Measurements from ENCODE around the gene IDH2. TPM values are rescaled to one million over a fixed set of nuclear protein-coding genes. Genes with fewer than 3 reads are reported as not detected.
"Not testable (repeated sequence)": the region's sequence is repeated elsewhere in the genome, so short reads cannot be mapped to it uniquely, and the experiment has no call there.

The IDH2 gene
- total and polyA plus RNA-seq, 2 of the 13 experiments (the other 11 are each of a cell fraction or from before 2014, with no cell fraction given): 121 to 145 TPM

- peaks cover 30% of the 10 kb centered on the region for H3K4me1 ChIP-seq (ENCODE audit: insufficient read depth, low read length)
- H2AFZ ChIP-seq (ENCODE audit: low read length); FAIRE-seq; in situ Hi-C loops (cut with HindIII; ENCODE audit: extremely low pct_ligation_motif_present, low pct_unique_long_range_greater_than_20kb); H3K4me3 ChIP-seq (replicated peaks in 1 of 3; ENCODE audit: insufficient read depth in 1 of 3, low read depth in 2 of 3, low read length in 3 of 3); BruUV-seq (replicated peaks); H3K9ac ChIP-seq (ENCODE audit: insufficient read depth, low read depth, low read length); CTCF ChIA-PET (ENCODE audit: low intra/inter-chr PET ratio, low total read pairs); H3K4me2 ChIP-seq (ENCODE audit: low read depth, low read length); H3K36me3 ChIP-seq (replicated peaks in 1 of 2; ENCODE audit: control insufficient read depth in 1 of 2, insufficient read depth in 2 of 2, low read length in 2 of 2); H3K79me2 ChIP-seq (ENCODE audit: insufficient read depth, low read length); H3K27me3 ChIP-seq (ENCODE audit: control insufficient read depth in 1 of 2, insufficient read depth in 2 of 2, low read length in 2 of 2); H4K20me1 ChIP-seq (ENCODE audit: insufficient read depth, low read length); intact Hi-C loops (cut with micrococcal nuclease; ENCODE audit: unreplicated experiment); POLR2A ChIA-PET; DNase-seq (ENCODE audit: low spot score); H3K27ac ChIP-seq (ENCODE audit: extremely low read length, insufficient read depth, low read length); ATAC-seq; H3K9me3 ChIP-seq (ENCODE audit: low read length): not testable (repeated sequence)
- TF ChIP-seq ZNF460 (CRISPR knock-in tag; IDR thresholded peaks at IDR 0.05; ENCODE audit: borderline replicate concordance) (peak; percentile 60; the same call in 1 of the 2 replicates), ZNF362 (CRISPR knock-in tag; IDR thresholded peaks at IDR 0.05; ENCODE audit: borderline replicate concordance) (peak; percentile 31; the same call in 1 of the 2 replicates)
- 40% methylated on average over 3 of the region's 3 CpGs for whole genome bisulfite sequencing (ENCODE audit: low lambda C conversion rate)
Measured at GRCh38 chr15:90109163-90109751, 7.0 kb upstream of the IDH2 start.

- WGBS (ENCODE audit: low lambda C conversion rate): 83% methylated on average over 5 of the region's 5 CpGs
- H3K4me3 ChIP-seq (replicated peaks in 1 of 3; ENCODE audit: insufficient read depth in 1 of 3, low read depth in 2 of 3, low read length in 3 of 3); H3K79me2 ChIP-seq (ENCODE audit: insufficient read depth, low read length); DNase-seq (ENCODE audit: low spot score); H4K20me1 ChIP-seq (ENCODE audit: insufficient read depth, low read length); H3K27ac ChIP-seq (ENCODE audit: extremely low read length, insufficient read depth, low read length); ATAC-seq; H3K4me2 ChIP-seq (ENCODE audit: low read depth, low read length); BruUV-seq (replicated peaks); H3K9me3 ChIP-seq (ENCODE audit: low read length); H3K9ac ChIP-seq (ENCODE audit: insufficient read depth, low read depth, low read length); H3K36me3 ChIP-seq (replicated peaks in 1 of 2; ENCODE audit: control insufficient read depth in 1 of 2, insufficient read depth in 2 of 2, low read length in 2 of 2); in situ Hi-C loops (cut with HindIII; ENCODE audit: extremely low pct_ligation_motif_present, low pct_unique_long_range_greater_than_20kb); H3K27me3 ChIP-seq (ENCODE audit: control insufficient read depth in 1 of 2, insufficient read depth in 2 of 2, low read length in 2 of 2); H2AFZ ChIP-seq (ENCODE audit: low read length); CTCF ChIA-PET (ENCODE audit: low intra/inter-chr PET ratio, low total read pairs); POLR2A ChIA-PET; intact Hi-C loops (cut with micrococcal nuclease; ENCODE audit: unreplicated experiment); FAIRE-seq: not testable (repeated sequence)
- peaks cover 42% of the 10 kb centered on the region for H3K4me1 ChIP-seq (ENCODE audit: insufficient read depth, low read length)
Measured at GRCh38 chr15:90108038-90108437, 5.8 kb upstream of the IDH2 start.
